Muscle of back (tissue), 11 donors: Measurements from ENCODE around the gene LOXL4. TPM values are rescaled to one million over a fixed set of nuclear protein-coding genes. Genes with fewer than 3 reads are reported as not detected.

Experiments used
- DNase-seq, 3 donors: peaks; one replicate each; pipeline versions ENCODE4 v3.0.0 to v3.0.0-alpha.2; 2013
- polyA plus RNA-seq, 10 donors: library from polyadenylated mRNA; unstranded; fragments of 120-200 nt; gene quantifications; one replicate each; pipeline ENCODE4 v1.2.1, GENCODE V29; 2013; ENCODE audit not compliant: insufficient read length in 10 of 10

LOXL4 gene
- polyA plus RNA-seq, 10 donors, result 7.3 to 12.9 (median 11.3) TPM

- DNase-seq, result no peak
Measured at GRCh38 chr10:98265403-98266378, 2.3 kb downstream of the LOXL4 start.

- DNase-seq, result no peak
Measured at GRCh38 chr10:98264378-98265065, 3.5 kb downstream of the LOXL4 start.

GRCh38 chr10:98263088-98263487 is 4.9 kb downstream of the LOXL4 start:
- no peak for DNase-seq

GRCh38 chr10:98262571-98262970 is 5.4 kb downstream of the LOXL4 start:
- no peak for DNase-seq

- DNase-seq, result no peak
Measured at GRCh38 chr10:98261436-98262277, 6.3 kb downstream of the LOXL4 start.

- no peak for DNase-seq
Measured at GRCh38 chr10:98260752-98261151, 7.2 kb downstream of the LOXL4 start.

GRCh38 chr10:98260350-98260749 is 7.6 kb downstream of the LOXL4 start:
- no peak for DNase-seq

- DNase-seq, result no peak
Measured at GRCh38 chr10:98259606-98260315, 8.2 kb downstream of the LOXL4 start.

GRCh38 chr10:98258683-98259454 is 9.1 kb downstream of the LOXL4 start:
- no peak for DNase-seq

GRCh38 chr10:98257961-98258360 is 10.0 kb downstream of the LOXL4 start:
- DNase-seq, result no peak

- no peak for DNase-seq
Measured at GRCh38 chr10:98257198-98257597, 10.8 kb downstream of the LOXL4 start.

GRCh38 chr10:98256692-98257091 is 11.3 kb downstream of the LOXL4 start:
- no peak for DNase-seq

- DNase-seq, result no peak
Measured at GRCh38 chr10:98255146-98255877, 12.7 kb downstream of the LOXL4 start.

- DNase-seq, result no peak
Measured at GRCh38 chr10:98254234-98254974, 13.6 kb downstream of the LOXL4 start.

- DNase-seq, result no peak
Measured at GRCh38 chr10:98253499-98253898, 14.5 kb downstream of the LOXL4 start.

- DNase-seq, result no peak
Measured at GRCh38 chr10:98252464-98252863, 15.5 kb downstream of the LOXL4 start.

GRCh38 chr10:98251399-98251798 is 16.6 kb downstream of the LOXL4 start:
- no peak for DNase-seq

GRCh38 chr10:98249134-98249533 is 18.9 kb downstream of the LOXL4 start:
- DNase-seq, result no peak

- DNase-seq, result no peak
Measured at GRCh38 chr10:98248018-98248417, 20.0 kb downstream of the LOXL4 start.
